ENCODE data around the gene TYRO3.
"Not testable (repeated sequence)": the region's sequence is repeated elsewhere in the genome, so short reads cannot be mapped to it uniquely, and the experiment has no call there.

Gene TYRO3

GRCh38 chr15:41566121-41566885, 7.3 kb downstream of the TYRO3 start:
- no peak overlapping the region for H3K4me2 ChIP-seq (ENCODE audit: low read length)
- no peaks in the 10 kb centered on the region for H3K36me3 ChIP-seq (ENCODE audit: insufficient read depth, low read length)
- H3K4me3 ChIP-seq (ENCODE audit: low read length) = no peak overlapping the region
- no peak overlapping the region for H3K9ac ChIP-seq (ENCODE audit: low read depth, low read length)
- no peaks in the 10 kb centered on the region for H3K27me3 ChIP-seq (ENCODE audit: control insufficient read depth, insufficient read depth, low read length)
- H3K9me3 ChIP-seq (replicated peaks; ENCODE audit: low read length) = no peaks in the 10 kb centered on the region
- peaks cover 16% of the 10 kb centered on the region for H3K4me1 ChIP-seq (ENCODE audit: control insufficient read depth, insufficient read depth, low read length)

GRCh38 chr15:41567261-41567660, 8.2 kb downstream of the TYRO3 start:
- peaks cover 9% of the 10 kb centered on the region for H3K4me1 ChIP-seq (ENCODE audit: control insufficient read depth, insufficient read depth, low read length)

GRCh38 chr15:41567862-41568261, 8.8 kb downstream of the TYRO3 start:
- H3K4me3 ChIP-seq (ENCODE audit: low read length) = no peak overlapping the region
- no peaks in the 10 kb centered on the region for H3K36me3 ChIP-seq (ENCODE audit: insufficient read depth, low read length)
- H3K9ac ChIP-seq (ENCODE audit: low read depth, low read length) = no peak overlapping the region
- H3K4me2 ChIP-seq (ENCODE audit: low read length) = no peak overlapping the region
- H3K9me3 ChIP-seq (replicated peaks; ENCODE audit: low read length) = no peaks in the 10 kb centered on the region
- H3K4me1 ChIP-seq (ENCODE audit: control insufficient read depth, insufficient read depth, low read length) = peaks cover 3% of the 10 kb centered on the region
- H3K27me3 ChIP-seq (ENCODE audit: control insufficient read depth, insufficient read depth, low read length) = no peaks in the 10 kb centered on the region

More at GRCh38 chr15:41567261-41567660, 8.2 kb downstream of the TYRO3 start:
- H3K9me3 ChIP-seq (replicated peaks; ENCODE audit: low read length) = no peaks in the 10 kb centered on the region
- no peak overlapping the region for H3K9ac ChIP-seq (ENCODE audit: low read depth, low read length)
- H3K4me2 ChIP-seq (ENCODE audit: low read length) = no peak overlapping the region
- no peak overlapping the region for H3K4me3 ChIP-seq (ENCODE audit: low read length)
- H3K36me3 ChIP-seq (ENCODE audit: insufficient read depth, low read length) = no peaks in the 10 kb centered on the region
- no peaks in the 10 kb centered on the region for H3K27me3 ChIP-seq (ENCODE audit: control insufficient read depth, insufficient read depth, low read length)

DNA sequence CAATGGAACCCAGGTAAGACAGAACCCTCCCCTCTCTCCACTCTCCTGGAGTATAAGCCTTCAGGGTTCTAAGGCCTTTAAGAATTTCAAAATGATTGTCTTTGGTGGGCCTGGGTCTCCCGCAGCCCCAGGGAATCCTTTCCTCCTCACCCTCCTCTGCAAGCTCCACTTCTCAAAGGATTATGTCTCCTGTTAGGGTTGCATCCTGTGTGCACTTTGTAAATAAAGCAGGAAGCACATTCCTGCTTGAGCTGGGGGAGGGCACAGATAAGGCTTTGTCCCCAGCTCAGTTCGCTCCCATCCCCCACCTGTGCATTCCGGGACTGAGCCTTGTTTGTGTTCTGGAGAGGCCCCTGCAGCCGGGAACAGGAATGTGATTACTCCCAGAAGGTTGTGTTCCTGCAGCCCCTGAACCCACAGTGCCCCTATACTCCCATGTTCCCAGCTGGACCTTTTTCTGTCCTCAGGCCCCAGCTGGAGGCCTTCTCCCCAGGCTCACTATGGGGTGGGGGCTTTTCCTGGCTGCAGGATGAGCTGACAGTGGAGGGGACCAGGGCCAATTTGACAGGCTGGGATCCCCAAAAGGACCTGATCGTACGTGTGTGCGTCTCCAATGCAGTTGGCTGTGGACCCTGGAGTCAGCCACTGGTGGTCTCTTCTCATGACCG, 9.5 kb downstream of the TYRO3 start:
- H3K36me3 ChIP-seq (ENCODE audit: insufficient read depth, low read length) = peaks cover 5% of the 10 kb centered on the region
- H3K9ac ChIP-seq (ENCODE audit: low read depth, low read length) = no peak overlapping the region
- no peaks in the 10 kb centered on the region for H3K9me3 ChIP-seq (replicated peaks; ENCODE audit: low read length)
- no peaks in the 10 kb centered on the region for H3K27me3 ChIP-seq (ENCODE audit: control insufficient read depth, insufficient read depth, low read length)
- H3K4me1 ChIP-seq (ENCODE audit: control insufficient read depth, insufficient read depth, low read length) = no peaks in the 10 kb centered on the region
- no peak overlapping the region for H3K4me3 ChIP-seq (ENCODE audit: low read length)
- H3K4me2 ChIP-seq (ENCODE audit: low read length) = no peak overlapping the region

GRCh38 chr15:41569232-41569631, 10.2 kb downstream of the TYRO3 start:
- not testable (repeated sequence) for H3K9ac ChIP-seq (ENCODE audit: low read depth, low read length); H3K4me3 ChIP-seq (ENCODE audit: low read length); H3K36me3 ChIP-seq (ENCODE audit: insufficient read depth, low read length); H3K27me3 ChIP-seq (ENCODE audit: control insufficient read depth, insufficient read depth, low read length); H3K4me2 ChIP-seq (ENCODE audit: low read length); H3K4me1 ChIP-seq (ENCODE audit: control insufficient read depth, insufficient read depth, low read length); H3K9me3 ChIP-seq (replicated peaks; ENCODE audit: low read length)

DNA sequence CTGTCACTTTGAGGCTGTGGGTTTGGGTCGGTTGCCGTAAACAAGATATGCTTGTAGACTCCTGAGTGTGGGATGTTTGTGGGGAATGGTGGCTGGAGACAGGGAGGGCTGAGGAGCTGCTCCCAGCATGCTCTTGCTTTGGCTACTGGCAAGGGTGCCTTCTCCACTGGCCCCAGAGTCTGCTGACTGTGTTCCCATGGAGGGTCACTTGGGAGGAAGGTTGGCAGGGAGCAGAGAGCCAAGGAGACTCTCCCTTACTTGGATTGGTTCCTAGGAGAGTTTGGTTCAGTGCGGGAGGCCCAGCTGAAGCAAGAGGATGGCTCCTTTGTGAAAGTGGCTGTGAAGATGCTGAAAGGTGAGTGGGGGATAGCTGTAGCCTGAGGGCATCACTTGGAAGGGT, 11.8 kb downstream of the TYRO3 start:
- Histone ChIP-seq H3K9ac (ENCODE audit: low read depth, low read length) (no peak overlapping the region), H3K4me3 (ENCODE audit: low read length) (no peak overlapping the region), H3K4me2 (ENCODE audit: low read length) (no peak overlapping the region), H3K27me3 (ENCODE audit: control insufficient read depth, insufficient read depth, low read length) (no peaks in the 10 kb centered on the region), H3K36me3 (ENCODE audit: insufficient read depth, low read length) (peaks cover 13% of the 10 kb centered on the region), H3K4me1 (ENCODE audit: control insufficient read depth, insufficient read depth, low read length) (no peaks in the 10 kb centered on the region), H3K9me3 (replicated peaks; ENCODE audit: low read length) (no peaks in the 10 kb centered on the region)

- H3K36me3 ChIP-seq (ENCODE audit: insufficient read depth, low read length) = peaks cover 13% of the 10 kb centered on the region
- H3K27me3 ChIP-seq (ENCODE audit: control insufficient read depth, insufficient read depth, low read length) = no peaks in the 10 kb centered on the region
- no peaks in the 10 kb centered on the region for H3K4me1 ChIP-seq (ENCODE audit: control insufficient read depth, insufficient read depth, low read length)
- no peak overlapping the region for H3K4me3 ChIP-seq (ENCODE audit: low read length)
- H3K4me2 ChIP-seq (ENCODE audit: low read length) = no peak overlapping the region
- H3K9ac ChIP-seq (ENCODE audit: low read depth, low read length) = no peak overlapping the region
- H3K9me3 ChIP-seq (replicated peaks; ENCODE audit: low read length) = no peaks in the 10 kb centered on the region
Observed at GRCh38 chr15:41571948-41572347, 12.9 kb downstream of the TYRO3 start.

GRCh38 chr15:41572866-41573265, 13.9 kb downstream of the TYRO3 start:
- Histone ChIP-seq H3K27me3 (ENCODE audit: control insufficient read depth, insufficient read depth, low read length) (no peaks in the 10 kb centered on the region), H3K9me3 (replicated peaks; ENCODE audit: low read length) (no peaks in the 10 kb centered on the region), H3K9ac (ENCODE audit: low read depth, low read length) (no peak overlapping the region), H3K36me3 (ENCODE audit: insufficient read depth, low read length) (peaks cover 13% of the 10 kb centered on the region), H3K4me1 (ENCODE audit: control insufficient read depth, insufficient read depth, low read length) (no peaks in the 10 kb centered on the region), H3K4me2 (ENCODE audit: low read length) (no peak overlapping the region), H3K4me3 (ENCODE audit: low read length) (no peak overlapping the region)

- H3K4me1 ChIP-seq (ENCODE audit: control insufficient read depth, insufficient read depth, low read length) = no peaks in the 10 kb centered on the region
- H3K36me3 ChIP-seq (ENCODE audit: insufficient read depth, low read length) = peaks cover 13% of the 10 kb centered on the region
- H3K4me3 ChIP-seq (ENCODE audit: low read length) = no peak overlapping the region
- H3K4me2 ChIP-seq (ENCODE audit: low read length) = no peak overlapping the region
- H3K9me3 ChIP-seq (replicated peaks; ENCODE audit: low read length) = no peaks in the 10 kb centered on the region
- H3K9ac ChIP-seq (ENCODE audit: low read depth, low read length) = no peak overlapping the region
- H3K27me3 ChIP-seq (ENCODE audit: control insufficient read depth, insufficient read depth, low read length) = no peaks in the 10 kb centered on the region
Observed at GRCh38 chr15:41573396-41573795, 14.4 kb downstream of the TYRO3 start.

DNA sequence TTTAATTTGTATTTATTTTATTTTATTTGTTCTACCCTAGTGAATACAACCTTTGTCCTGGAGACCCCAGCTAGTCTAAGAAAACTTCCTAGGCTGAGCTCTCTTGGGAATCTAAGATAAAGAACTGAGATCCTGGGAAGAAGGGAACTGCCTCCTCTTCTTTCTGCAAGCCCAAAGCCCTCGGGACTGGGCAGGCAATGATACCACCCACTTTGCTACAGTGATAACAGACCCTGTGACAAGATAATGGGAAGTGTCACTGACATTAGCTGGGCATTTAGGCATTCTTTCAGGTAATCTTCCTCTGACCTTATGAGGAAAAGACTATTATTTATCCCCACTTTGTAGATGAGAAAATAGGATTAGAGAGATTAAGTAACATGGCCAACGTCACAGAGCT, 15.1 kb downstream of the TYRO3 start:
- Histone ChIP-seq H3K4me2 (ENCODE audit: low read length) (no peak overlapping the region), H3K4me1 (ENCODE audit: control insufficient read depth, insufficient read depth, low read length) (no peaks in the 10 kb centered on the region), H3K4me3 (ENCODE audit: low read length) (no peak overlapping the region), H3K27me3 (ENCODE audit: control insufficient read depth, insufficient read depth, low read length) (no peaks in the 10 kb centered on the region), H3K9ac (ENCODE audit: low read depth, low read length) (no peak overlapping the region), H3K36me3 (ENCODE audit: insufficient read depth, low read length) (peaks cover 13% of the 10 kb centered on the region), H3K9me3 (replicated peaks; ENCODE audit: low read length) (no peaks in the 10 kb centered on the region)

- Histone ChIP-seq H3K9ac (ENCODE audit: low read depth, low read length) (no peak overlapping the region), H3K27me3 (ENCODE audit: control insufficient read depth, insufficient read depth, low read length) (no peaks in the 10 kb centered on the region), H3K4me2 (ENCODE audit: low read length) (no peak overlapping the region), H3K9me3 (replicated peaks; ENCODE audit: low read length) (no peaks in the 10 kb centered on the region), H3K36me3 (ENCODE audit: insufficient read depth, low read length) (peaks cover 13% of the 10 kb centered on the region), H3K4me1 (ENCODE audit: control insufficient read depth, insufficient read depth, low read length) (no peaks in the 10 kb centered on the region), H3K4me3 (ENCODE audit: low read length) (no peak overlapping the region)
Observed at GRCh38 chr15:41575282-41575681, 16.3 kb downstream of the TYRO3 start.
